Esophagus muscularis mucosa (tissue), 3 donors: ENCODE data around the gene MUC21.

Experiments
- CTCF ChIP-seq, 3 experiments: fragments of 200-600 bp in 2 of 3; fragments of 450-650 bp in 1 of 3; sonication (generic) in 2 of 3; IDR thresholded peaks; one replicate each; pipeline ENCODE4 v1.5.1; 2017 to 2019; ENCODE audit warnings: antibody characterized with exemption in 3 of 3, mild to moderate bottlenecking in 2 of 3, moderate library complexity in 1 of 3
- EP300 ChIP-seq: sonication (generic); formaldehyde crosslinking; IDR thresholded peaks from one replicate; pipeline ENCODE4 v1.6.1; 2017; ENCODE audit warnings: antibody characterized with exemption

- TF ChIP-seq CTCF (IDR thresholded peaks at IDR 0.05) (no peak), EP300 (no peak)
Measured at GRCh38 chr6:31010393-31011060, 27.0 kb downstream of the MUC21 start, which contains the start of gene MUC22.
